GM12873 (cell line): ENCODE data around the gene TIMM8B.

ENCODE experiments used
- CTCF ChIP-seq: IDR thresholded peaks from 2 replicates; pipeline ENCODE4 v1.5.1; 2012; ENCODE audit warnings: low read depth, mild to moderate bottlenecking, moderate library complexity, low read length, control low read depth; ENCODE audit not compliant: insufficient read depth; ENCODE audit errors: missing control alignments

Gene TIMM8B

GRCh38 chr11:112100462-112100861, 13.9 kb upstream of the TIMM8B start:
- no peak for TF ChIP-seq CTCF

- TF ChIP-seq CTCF: no peak
Observed at GRCh38 chr11:112097734-112098528, 11.4 kb upstream of the TIMM8B start.

GRCh38 chr11:112096194-112096593, 9.6 kb upstream of the TIMM8B start:
- no peak for TF ChIP-seq CTCF

GRCh38 chr11:112087212-112087611, 656 bp upstream of the TIMM8B start:
- no peak for TF ChIP-seq CTCF

- TF ChIP-seq CTCF: no peak
Observed at GRCh38 chr11:112085822-112086421, 634 bp downstream of the TIMM8B start.

GRCh38 chr11:112082729-112083128, 3.8 kb downstream of the TIMM8B start:
- TF ChIP-seq CTCF: no peak

- TF ChIP-seq CTCF: no peak
Observed at GRCh38 chr11:112073941-112074811, 12.4 kb downstream of the TIMM8B start, which contains the start of the genes NKAPD1 and PIH1D2. Gene NKAPD1 (plus strand): TSS chr11:112074299. CDS start chr11:112075575, 1,276 bp downstream. Gene PIH1D2 (minus strand): TSS chr11:112074017. CDS start chr11:112073174, 843 bp downstream.
